Activated T-cell treated with anti-CD3 and anti-CD28 coated beads for 4 hours (primary cell): Measurements from ENCODE around the gene ZNF622.

Experiments
- DNase-seq: peaks from one replicate; pipeline ENCODE4 v3.0.0-alpha.2; 2020

Gene ZNF622

GRCh38 chr5:16428359-16428758 lies 37.2 kb downstream of the ZNF622 start:
- no peak for DNase-seq

GRCh38 chr5:16427587-16427986 lies 38.0 kb downstream of the ZNF622 start:
- no peak for DNase-seq

GRCh38 chr5:16418471-16418922 lies 47.1 kb downstream of the ZNF622 start:
- no peak for DNase-seq

GRCh38 chr5:16417398-16418074 lies 48.1 kb downstream of the ZNF622 start:
- DNase-seq, result no peak

- no peak for DNase-seq
These were observed 50.7 kb downstream of the ZNF622 start for GRCh38 chr5:16414861-16415260.

GRCh38 chr5:16413166-16413860 lies 52.3 kb downstream of the ZNF622 start:
- DNase-seq, result no peak

GRCh38 chr5:16412556-16412955 lies 53.0 kb downstream of the ZNF622 start:
- no peak for DNase-seq

GRCh38 chr5:16411741-16412455 lies 53.7 kb downstream of the ZNF622 start:
- DNase-seq, result no peak

- no peak for DNase-seq
These were observed 54.4 kb downstream of the ZNF622 start for GRCh38 chr5:16411235-16411634.

- no peak for DNase-seq
These were observed 55.3 kb downstream of the ZNF622 start for GRCh38 chr5:16410338-16410737.

- DNase-seq, result no peak
These were observed 59.0 kb downstream of the ZNF622 start for GRCh38 chr5:16406630-16407029.

- DNase-seq, result no peak
These were observed 59.6 kb downstream of the ZNF622 start for GRCh38 chr5:16406023-16406422.
